BLaER1 treated with 17β-estradiol and CSF1 and Interleukin-3, amounts not matched to agents 10 nM and 100 nM (cell line): ENCODE measurements around the gene PLEKHF1.

Experiments
- H3K27ac ChIP-seq, 11 experiments: shearing (Covaris generic); formaldehyde crosslinking; 2 replicates each; pipeline ENCODE4 v1.8.1; 2022
- H3K27me3 ChIP-seq, 11 experiments: shearing (Covaris generic); formaldehyde crosslinking; 2 replicates each; pipeline ENCODE4 v1.8.1; 2022
- H3K36me3 ChIP-seq, 11 experiments: shearing (Covaris generic); formaldehyde crosslinking; 2 replicates each; pipeline ENCODE4 v1.8.1; 2022
- H3K4me1 ChIP-seq, 10 experiments: shearing (Covaris generic); formaldehyde crosslinking; 2 replicates each; pipeline ENCODE4 v1.8.1; 2022
- H3K4me2 ChIP-seq, 11 experiments: shearing (Covaris generic); formaldehyde crosslinking; 2 replicates each; pipeline ENCODE4 v1.8.1; 2022
- H3K4me3 ChIP-seq, 10 experiments: shearing (Covaris generic); formaldehyde crosslinking; 2 replicates each; pipeline ENCODE4 v1.8.1; 2022
- H3K9ac ChIP-seq, 11 experiments: shearing (Covaris generic); formaldehyde crosslinking; 2 replicates each; pipeline ENCODE4 v1.8.1; 2022
- H3K9me3 ChIP-seq, 11 experiments: shearing (Covaris generic); formaldehyde crosslinking; replicated peaks in 1 of 11; 2 replicates each; pipeline ENCODE4 v1.8.1; 2022
- H4K20me1 ChIP-seq, 11 experiments: shearing (Covaris generic); formaldehyde crosslinking; 2 replicates each; pipeline ENCODE4 v1.8.1; 2022
- Cebpa-rat ChIP-seq, 11 experiments: shearing (Covaris generic); IDR thresholded peaks; 2 replicates each; pipeline ENCODE4 v1.8.1; 2022

PLEKHF1 gene

GRCh38 chr19:29665215-29665825, at the start of gene PLEKHF1:
Gene PLEKHF1, plus strand, starts transcription at chr19:29665461. Its CDS starts 8,379 bp downstream, at chr19:29673840.
- peak within 1 kb of the TSS; percentile 97 to 100 (median 99) for H3K4me2 ChIP-seq
- H3K36me3 ChIP-seq = 0 out of 22 replicates have a peak, but pooled peaks cover 0 to under 1% (median 0%) of the 10 kb centered on the region in 11 experiments
- H3K27ac ChIP-seq = peak within 1 kb of the TSS in 8 of 11 experiments; percentile 27 to 59 (median 52); a peak in 14 of 22 replicates
- peak within 1 kb of the TSS; percentile 58 to 88 (median 78) for H3K9ac ChIP-seq
- no peaks in the 10 kb centered on the region for H3K9me3 ChIP-seq
- H3K4me3 ChIP-seq = peak within 1 kb of the TSS; percentile 69 to 95 (median 80)
- H3K27me3 ChIP-seq = peaks cover 0 to 14% (median 8%) of the 10 kb centered on the region in 11 experiments; a peak in 10 of 22 replicates
- TF ChIP-seq Cebpa-rat (IDR thresholded peaks at IDR 0.05) = no peak
- H3K4me1 ChIP-seq = peaks cover 48 to 78% (median 57%) of the 10 kb centered on the region in 10 experiments
- H4K20me1 ChIP-seq = peaks cover 0 to 35% (median 20%) of the 10 kb centered on the region in 11 experiments; a peak in 13 of 22 replicates

GRCh38 chr19:29615891-29616425, 49.3 kb upstream of the PLEKHF1 start:
- Histone ChIP-seq H3K27ac (no peak overlapping the region), H3K9me3 (no peaks in the 10 kb centered on the region), H3K4me1 (peaks cover 33 to 76% (median 60%) of the 10 kb centered on the region in 10 experiments), H3K4me3 (no peak overlapping the region), H3K9ac (peak overlapping the region in 1 of 11 experiments; percentile 19; a peak in 2 of 22 replicates), H3K4me2 (peak overlapping the region in 8 of 11 experiments; percentile 13 to 76 (median 62); a peak in 13 of 22 replicates), H3K27me3 (no peaks in the 10 kb centered on the region), H4K20me1 (peaks cover 0 to 24% (median 0%) of the 10 kb centered on the region in 11 experiments; a peak in 6 of 22 replicates), H3K36me3 (peaks cover 46 to 61% (median 59%) of the 10 kb centered on the region in 11 experiments)
- no peak for TF ChIP-seq Cebpa-rat (IDR thresholded peaks at IDR 0.05)

- Histone ChIP-seq H3K9ac (peak overlapping the region in 1 of 11 experiments; percentile 19; a peak in 1 of 22 replicates), H3K9me3 (no peaks in the 10 kb centered on the region), H3K4me3 (no peak overlapping the region), H3K36me3 (peaks cover 42 to 55% (median 54%) of the 10 kb centered on the region in 11 experiments), H4K20me1 (peaks cover 0 to 20% (median 0%) of the 10 kb centered on the region in 11 experiments; a peak in 4 of 22 replicates), H3K4me1 (peaks cover 34 to 76% (median 61%) of the 10 kb centered on the region in 10 experiments), H3K27ac (no peak overlapping the region), H3K4me2 (peak overlapping the region in 8 of 11 experiments; percentile 13 to 76 (median 62); a peak in 9 of 22 replicates), H3K27me3 (no peaks in the 10 kb centered on the region)
- TF ChIP-seq Cebpa-rat (IDR thresholded peaks at IDR 0.05) = no peak
Observed at GRCh38 chr19:29616541-29616940, 48.7 kb upstream of the PLEKHF1 start.

- Histone ChIP-seq H3K27ac (no peak overlapping the region), H4K20me1 (peaks cover 0 to 19% (median 0%) of the 10 kb centered on the region in 11 experiments; a peak in 3 of 22 replicates), H3K27me3 (no peaks in the 10 kb centered on the region), H3K4me3 (no peak overlapping the region), H3K4me2 (peak overlapping the region in 7 of 11 experiments; percentile 2 to 30 (median 18); a peak in 3 of 22 replicates), H3K9ac (no peak overlapping the region), H3K36me3 (peaks cover 31 to 44% (median 43%) of the 10 kb centered on the region in 11 experiments), H3K9me3 (no peaks in the 10 kb centered on the region), H3K4me1 (peaks cover 43 to 85% (median 72%) of the 10 kb centered on the region in 10 experiments)
- TF ChIP-seq Cebpa-rat (IDR thresholded peaks at IDR 0.05) = no peak
Observed at GRCh38 chr19:29617366-29618266, 47.6 kb upstream of the PLEKHF1 start.

GRCh38 chr19:29618434-29618833, 46.8 kb upstream of the PLEKHF1 start:
- peaks cover 46 to 92% (median 79%) of the 10 kb centered on the region in 10 experiments for H3K4me1 ChIP-seq

GRCh38 chr19:29618871-29619270, 46.4 kb upstream of the PLEKHF1 start:
- Histone ChIP-seq H4K20me1 (peaks cover 0 to 13% (median 0%) of the 10 kb centered on the region in 11 experiments; a peak in 2 of 22 replicates), H3K4me1 (peaks cover 50 to 92% (median 79%) of the 10 kb centered on the region in 10 experiments), H3K27me3 (no peaks in the 10 kb centered on the region), H3K27ac (no peak overlapping the region), H3K9me3 (no peaks in the 10 kb centered on the region), H3K9ac (no peak overlapping the region), H3K4me3 (no peak overlapping the region), H3K36me3 (peaks cover 20 to 32% (median 30%) of the 10 kb centered on the region in 11 experiments; a peak in 21 of 22 replicates), H3K4me2 (peak overlapping the region in 10 of 11 experiments; percentile 1 to 57 (median 23); a peak in 10 of 22 replicates)
- no peak for TF ChIP-seq Cebpa-rat (IDR thresholded peaks at IDR 0.05)

More at GRCh38 chr19:29618434-29618833, 46.8 kb upstream of the PLEKHF1 start:
- no peaks in the 10 kb centered on the region for H3K9me3 ChIP-seq
- TF ChIP-seq Cebpa-rat (IDR thresholded peaks at IDR 0.05) = no peak
- peaks cover 0 to 15% (median 0%) of the 10 kb centered on the region in 11 experiments; a peak in 3 of 22 replicates for H4K20me1 ChIP-seq
- peaks cover 23 to 36% (median 35%) of the 10 kb centered on the region in 11 experiments for H3K36me3 ChIP-seq
- H3K27ac ChIP-seq = no peak overlapping the region
- H3K4me3 ChIP-seq = no peak overlapping the region
- H3K9ac ChIP-seq = 0 out of 22 replicates have a peak overlapping the region, but pooled peaks of 1 of the 11 experiments have one; percentile 18
- peak overlapping the region; percentile 1 to 57 (median 18); a peak in 11 of 22 replicates for H3K4me2 ChIP-seq
- H3K27me3 ChIP-seq = no peaks in the 10 kb centered on the region

- Histone ChIP-seq H3K36me3 (peaks cover 5 to 11% (median 10%) of the 10 kb centered on the region in 11 experiments; a peak in 19 of 22 replicates), H4K20me1 (peaks cover 0 to 10% (median 0%) of the 10 kb centered on the region in 11 experiments; a peak in 2 of 22 replicates), H3K9ac (peak overlapping the region in 4 of 11 experiments; percentile 4 to 27 (median 14); a peak in 2 of 22 replicates), H3K9me3 (no peaks in the 10 kb centered on the region), H3K4me1 (peaks cover 68 to 81% (median 75%) of the 10 kb centered on the region in 10 experiments), H3K27me3 (no peaks in the 10 kb centered on the region), H3K4me2 (peak overlapping the region; percentile 65 to 92 (median 87)), H3K4me3 (peak overlapping the region in 2 of 10 experiments; percentile 16 to 41; a peak in 3 of 20 replicates), H3K27ac (peak overlapping the region in 3 of 11 experiments; percentile 2 to 32 (median 6); a peak in 3 of 22 replicates)
- no peak for TF ChIP-seq Cebpa-rat (IDR thresholded peaks at IDR 0.05)
Observed at GRCh38 chr19:29620931-29621351, 44.3 kb upstream of the PLEKHF1 start.
